Measurements from ENCODE around the gene RFPL3. TPM values are rescaled to one million over a fixed set of nuclear protein-coding genes. Genes with fewer than 3 reads are reported as not detected.

The RFPL3 gene
- total and polyA plus RNA-seq, 2 experiments from 2014 or later: not detected

- TF ChIP-seq REST (IDR thresholded peaks at IDR 0.05; ENCODE audit: unreplicated experiment): no peak
Measured at GRCh38 chr22:32409977-32410376, 52.3 kb downstream of the RFPL3 start (continued).

DNA sequence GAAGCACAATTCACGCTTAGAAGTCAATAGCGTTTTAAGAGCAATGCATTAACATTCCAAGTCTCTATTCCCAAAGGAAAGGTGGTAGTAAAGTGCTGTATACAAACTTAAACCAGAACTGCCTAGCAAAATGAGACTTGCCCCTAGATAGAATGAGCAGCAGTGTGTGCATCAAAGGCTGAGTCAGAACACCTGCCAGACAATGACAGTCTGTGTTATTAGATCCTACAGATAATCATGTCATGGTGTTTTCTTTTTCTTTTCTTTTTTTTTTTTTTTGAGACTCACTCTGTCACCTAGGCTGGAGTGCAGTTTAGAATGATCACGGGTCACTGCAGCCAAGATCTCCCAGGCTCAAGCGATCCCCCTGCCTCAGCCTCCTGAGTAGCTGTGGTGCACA lies 52.8 kb downstream of the RFPL3 start:
- peaks cover 6% of the 10 kb centered on the region; the same call in 1 of the 2 replicates for H3K4me1 ChIP-seq (ENCODE audit: insufficient read depth)
- peak overlapping the region; percentile 73 for H3K4me3 ChIP-seq
- H3K4me1 Mint-ChIP-seq: peaks cover 17% of the 10 kb centered on the region
- DNase-seq (ENCODE audit: low spot score): no peak
- no peaks in the 10 kb centered on the region for H3F3A ChIP-seq (replicated peaks; ENCODE audit: low read depth)
- peak overlapping the region; percentile 96 for H3K4me3 Mint-ChIP-seq
- no peak overlapping the region for H3K27ac Mint-ChIP-seq
- no peak for ATAC-seq
- H3K79me2 ChIP-seq (replicated peaks; ENCODE audit: insufficient read depth): peaks cover 39% of the 10 kb centered on the region
- H3K9me2 ChIP-seq (ENCODE audit: insufficient read depth): no peaks in the 10 kb centered on the region
- no peaks in the 10 kb centered on the region for H3K27me3 ChIP-seq (ENCODE audit: insufficient read depth)
- H3K36me3 Mint-ChIP-seq (ENCODE audit: low read depth): peaks cover 35% of the 10 kb centered on the region
- H3K27ac ChIP-seq (ENCODE audit: low read depth): no peak overlapping the region
- H2AFZ ChIP-seq: no peak overlapping the region
- peak overlapping the region; percentile 78 for H3K4me2 ChIP-seq
- H3K9me3 Mint-ChIP-seq: no peaks in the 10 kb centered on the region; the same call in 2 of the 3 replicates
- peaks cover 15% of the 10 kb centered on the region; the same call in 1 of the 2 replicates for H4K20me1 ChIP-seq (replicated peaks; ENCODE audit: insufficient read depth)
- H3K27me3 Mint-ChIP-seq (ENCODE audit: insufficient read depth, low read depth, poor library complexity): peaks cover 3% of the 10 kb centered on the region
- peaks cover 30% of the 10 kb centered on the region for H3K36me3 ChIP-seq (ENCODE audit: insufficient read depth)
- TF ChIP-seq ZNF114 (CRISPR knock-in tag; IDR thresholded peaks at IDR 0.05) (no peak), POLR2AphosphoS5 (IDR thresholded peaks at IDR 0.05; ENCODE audit: low read depth) (no peak), REST (IDR thresholded peaks at IDR 0.05; ENCODE audit: unreplicated experiment) (no peak), CREB1 (CRISPR knock-in tag; IDR thresholded peaks at IDR 0.05; ENCODE audit: low read depth) (no peak), NANOG (IDR thresholded peaks at IDR 0.05; ENCODE audit: borderline replicate concordance) (no peak), ETS1 (IDR thresholded peaks at IDR 0.05) (no peak), CTCF (conservative IDR thresholded peaks at IDR 0.05; ENCODE audit: low read depth in 2 of 2) (no peak), JUNB (IDR thresholded peaks at IDR 0.05; ENCODE audit: unreplicated experiment) (no peak), ZNF331 (CRISPR knock-in tag; IDR thresholded peaks at IDR 0.05; ENCODE audit: low read depth) (no peak)

Measured in GM23338 (cell line).